GM18909 (cell line): ENCODE data around the gene GMPPB.

Experiments used
- ATAC-seq: cut with Tn5 transposase; IDR thresholded peaks from one replicate; pipeline ENCODE4 v1.9.1; 2021; ENCODE audit warnings: mild to moderate bottlenecking; ENCODE audit not compliant: unreplicated experiment, poor library complexity

Gene GMPPB

GRCh38 chr3:49674497-49674983 is 49.2 kb downstream of the GMPPB start:
- ATAC-seq: peak; percentile 25

- ATAC-seq: peak; percentile 79
Observed at GRCh38 chr3:49673715-49674496, 49.8 kb downstream of the GMPPB start, which contains the start of gene APEH. Gene APEH (plus strand): TSS chr3:49674351. CDS start chr3:49674402, 51 bp downstream.

GRCh38 chr3:49673121-49673714 is 50.5 kb downstream of the GMPPB start:
- no peak for ATAC-seq

DNA sequence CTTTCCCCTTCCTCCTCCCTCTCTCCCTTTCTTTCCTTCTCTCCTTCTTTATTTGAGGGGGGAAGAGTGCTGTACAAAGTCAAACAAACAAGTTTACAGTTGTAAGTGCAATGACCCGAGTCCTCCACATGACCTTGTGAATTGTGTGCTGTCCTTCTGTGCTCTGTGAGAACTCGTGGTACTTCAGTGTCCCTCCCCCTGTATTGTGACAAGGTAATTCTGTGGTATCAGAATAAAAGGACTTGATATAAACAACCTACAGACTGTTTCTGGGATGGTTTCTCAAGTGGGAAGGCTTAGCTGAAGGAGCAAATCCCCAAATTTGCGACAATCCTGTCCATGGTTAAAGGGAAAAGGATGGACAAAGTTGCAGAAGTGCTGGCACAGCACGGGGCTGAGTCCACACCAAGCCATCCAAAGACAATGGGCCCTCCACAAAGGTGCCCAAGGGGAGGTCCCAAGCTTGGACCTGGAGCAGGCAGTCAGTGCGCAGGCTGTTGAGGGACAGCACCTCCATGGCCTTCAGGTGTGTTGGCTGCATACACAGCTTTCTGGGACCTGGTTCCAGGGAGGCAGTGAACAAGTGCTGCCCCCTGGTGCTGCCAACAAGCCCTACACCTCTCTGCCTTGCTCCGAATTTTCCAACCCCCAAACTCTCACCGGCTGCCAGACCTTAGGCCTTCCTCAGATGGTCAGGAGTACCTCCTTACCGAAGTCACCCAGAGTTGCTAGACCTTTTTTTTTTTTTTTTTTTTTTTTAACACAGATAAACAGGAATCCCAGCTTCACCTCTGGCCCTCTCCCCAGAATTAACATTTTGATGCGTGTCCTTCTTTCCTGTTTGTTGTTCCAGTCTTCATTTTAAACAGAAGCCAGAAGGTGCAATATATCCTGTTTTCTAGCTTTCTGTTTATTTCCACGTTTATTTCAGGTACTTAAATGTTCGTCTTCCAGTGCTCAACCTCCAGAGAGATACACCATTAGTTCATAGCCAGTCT is 52.2 kb downstream of the GMPPB start:
- no peak for ATAC-seq

DNA sequence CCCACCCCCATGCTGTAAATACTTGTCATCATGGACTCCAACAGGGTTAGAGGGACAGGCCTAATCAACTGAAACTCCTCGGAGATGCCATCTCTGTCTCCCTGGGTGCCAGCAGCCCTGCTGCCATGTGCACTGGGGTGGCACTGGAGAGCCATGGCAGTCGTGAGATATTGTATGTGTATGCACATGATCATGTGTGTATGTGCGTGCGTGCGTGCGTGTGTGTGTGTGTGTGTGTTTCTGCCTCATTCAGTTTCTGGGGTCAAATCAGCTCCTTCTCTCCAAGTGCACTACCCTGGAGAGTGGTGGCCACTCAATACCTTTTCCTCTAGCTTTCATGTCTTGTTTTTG is 52.8 kb downstream of the GMPPB start:
- ATAC-seq: no peak
